ENCODE results near the gene CD226.
"Not testable (repeated sequence)": the region's sequence is repeated elsewhere in the genome, so short reads cannot be mapped to it uniquely, and the experiment has no call there.

The CD226 gene

DNA sequence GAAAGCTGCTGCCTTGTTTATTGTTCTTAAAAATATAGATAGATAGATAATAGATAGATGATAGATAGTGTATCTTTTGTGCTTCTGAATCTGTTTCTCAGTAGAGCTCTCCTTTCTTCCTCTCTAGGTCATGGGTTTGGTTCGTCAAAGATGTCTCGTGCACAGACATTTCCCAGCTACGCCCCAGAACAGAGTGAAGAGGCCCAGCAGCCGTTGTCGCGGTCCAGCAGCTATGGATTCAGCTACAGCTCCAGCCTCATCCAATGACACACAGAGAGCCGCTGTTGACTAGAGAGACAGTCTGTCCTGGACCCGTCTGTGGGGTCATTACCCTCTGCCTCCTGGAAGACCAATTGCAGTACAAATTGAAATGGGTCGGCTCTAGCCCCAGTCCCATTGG lies 106.6 kb downstream of the CD226 start:
- in situ Hi-C loops (cut with HindIII; ENCODE audit: low pct_unique_long_range_greater_than_20kb, low sequenced_read_pairs): no loop called here
- TF ChIP-seq JUND (IDR thresholded peaks at IDR 0.05; ENCODE audit: low read depth): no peak
- no peak for DNase-seq (ENCODE audit: low read depth in 1 of 2, low spot score in 1 of 2)

DNA sequence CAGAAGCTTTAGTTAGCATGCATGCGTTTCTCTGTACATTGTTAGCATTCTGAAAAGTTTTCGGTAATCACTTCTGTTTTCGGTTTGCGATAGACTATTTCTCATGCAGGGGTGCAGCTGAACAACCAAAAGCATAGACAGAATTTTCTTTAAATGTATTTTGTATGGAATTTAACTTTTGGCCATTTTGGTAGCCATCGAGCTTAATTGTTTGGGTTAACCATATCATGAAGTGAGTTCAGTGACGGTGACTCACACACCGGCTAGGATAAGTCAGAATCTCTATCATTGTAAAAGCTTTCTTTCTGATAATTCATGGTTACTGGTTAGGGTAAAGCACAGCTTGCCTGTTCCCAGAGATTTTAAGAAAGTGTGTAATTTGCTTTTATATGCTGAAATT lies 107.2 kb downstream of the CD226 start:
- TF ChIP-seq JUND (IDR thresholded peaks at IDR 0.05; ENCODE audit: low read depth): no peak
- DNase-seq (ENCODE audit: low read depth in 1 of 2, low spot score in 1 of 2): no peak
- in situ Hi-C loops (cut with HindIII; ENCODE audit: low pct_unique_long_range_greater_than_20kb, low sequenced_read_pairs): no loop called here

DNA sequence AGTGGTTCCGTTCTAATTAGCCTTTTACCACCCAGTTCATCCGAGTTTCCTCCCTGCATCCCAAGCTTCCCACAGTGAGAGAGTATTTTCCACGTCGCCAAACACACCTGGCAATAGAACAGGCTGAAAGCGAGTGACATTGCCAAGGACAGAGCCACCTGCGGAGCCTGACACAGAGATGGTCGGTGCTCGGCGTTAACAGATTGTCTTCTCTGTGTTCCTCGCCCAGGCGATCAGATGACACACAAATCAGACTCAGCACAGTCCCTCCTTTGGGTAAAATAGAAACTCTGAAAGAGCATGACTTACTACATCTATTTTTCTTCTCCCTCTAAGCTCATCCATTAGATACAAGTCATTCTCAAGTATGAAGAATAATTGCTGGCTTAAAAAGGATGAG lies 107.7 kb downstream of the CD226 start:
- no peak for TF ChIP-seq JUND (IDR thresholded peaks at IDR 0.05; ENCODE audit: low read depth)
- in situ Hi-C loops (cut with HindIII; ENCODE audit: low pct_unique_long_range_greater_than_20kb, low sequenced_read_pairs): no loop called here
- no peak for DNase-seq (ENCODE audit: low read depth in 1 of 2, low spot score in 1 of 2)

DNA sequence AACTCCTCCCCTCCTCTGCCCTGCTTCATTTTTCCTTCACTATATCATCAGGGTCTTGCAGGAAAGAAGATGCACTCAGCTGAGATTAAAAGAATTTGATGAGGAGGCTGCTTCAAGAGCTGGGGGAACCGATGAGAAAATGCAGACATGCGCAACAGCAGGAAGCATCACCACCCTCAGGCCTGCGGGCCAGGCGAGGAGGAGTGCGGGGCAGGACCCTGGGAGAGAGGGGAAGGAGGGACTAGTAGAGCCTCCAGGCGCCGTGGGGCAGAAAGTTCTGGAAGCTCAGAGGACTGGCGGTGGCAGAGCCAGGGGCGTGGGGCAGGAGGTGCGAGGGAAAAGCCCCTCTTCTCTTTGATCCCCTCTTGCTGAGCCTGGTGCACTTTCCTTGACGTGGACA lies 108.2 kb downstream of the CD226 start:
- no peak for TF ChIP-seq JUND (IDR thresholded peaks at IDR 0.05; ENCODE audit: low read depth)
- in situ Hi-C loops (cut with HindIII; ENCODE audit: low pct_unique_long_range_greater_than_20kb, low sequenced_read_pairs): no loop called here
- DNase-seq (ENCODE audit: low read depth in 1 of 2, low spot score in 1 of 2): no peak

DNA sequence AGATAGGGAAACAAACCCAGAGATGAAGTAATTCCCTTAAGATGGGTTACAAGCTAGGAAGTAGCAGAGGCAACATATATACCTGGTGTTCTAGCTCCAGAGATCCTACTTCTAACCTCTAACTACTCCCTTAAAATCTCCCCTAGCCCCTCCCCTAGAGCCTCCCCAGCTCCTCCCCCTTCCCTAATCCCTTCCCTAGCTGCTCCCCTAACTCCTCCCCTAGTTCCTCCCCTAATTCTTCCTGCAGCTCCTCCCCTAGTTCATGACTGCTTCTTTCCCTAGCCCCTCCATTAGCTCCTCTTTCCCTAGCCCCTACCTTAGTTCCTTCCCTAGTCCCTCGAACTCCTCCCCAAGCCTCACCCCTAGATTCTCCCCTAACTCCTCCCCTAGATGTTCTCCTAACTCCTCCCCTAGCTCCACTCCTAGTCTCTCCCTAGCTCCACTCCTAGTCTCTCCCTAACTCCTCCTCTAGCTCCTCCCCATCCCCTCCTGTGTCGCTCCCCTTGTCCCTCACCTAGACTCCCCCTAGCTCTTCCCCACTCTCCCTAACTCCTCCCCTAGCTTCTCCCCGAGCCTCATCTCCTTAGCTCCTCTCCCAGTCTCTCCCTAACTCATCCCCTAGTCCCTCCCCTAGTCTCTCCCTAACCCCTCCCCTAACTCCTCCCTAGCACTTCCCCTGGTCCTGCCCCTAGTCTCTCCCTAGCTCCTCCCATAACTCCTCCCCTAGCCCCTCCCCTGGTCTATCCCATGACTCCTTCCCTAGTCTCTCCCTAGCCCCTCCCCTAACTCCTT lies 108.9 kb downstream of the CD226 start:
- TF ChIP-seq JUND (IDR thresholded peaks at IDR 0.05; ENCODE audit: low read depth): no peak
- DNase-seq (ENCODE audit: low read depth in 1 of 2, low spot score in 1 of 2): peak in 1 of 2 experiments; percentile 97
- in situ Hi-C loops (cut with HindIII; ENCODE audit: low pct_unique_long_range_greater_than_20kb, low sequenced_read_pairs): no loop called here

DNA sequence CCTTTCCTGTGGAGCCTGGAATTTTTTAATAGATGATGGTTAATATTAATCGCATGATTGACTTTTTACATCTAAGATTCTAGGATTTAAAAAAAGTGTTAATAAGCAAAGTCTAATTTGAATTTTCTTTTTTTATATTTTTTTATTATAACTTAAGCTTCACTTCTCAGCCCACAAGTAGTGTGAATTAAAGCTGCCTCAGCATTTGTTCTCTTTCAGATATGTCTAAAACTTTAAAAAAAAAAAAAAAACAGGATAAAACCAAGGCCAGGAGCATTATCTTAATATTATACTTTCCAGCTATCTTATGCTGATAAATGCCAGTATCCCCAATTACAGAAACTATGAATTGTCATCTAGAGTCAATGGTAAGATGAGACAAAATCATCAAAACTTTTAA lies 109.7 kb downstream of the CD226 start:
- TF ChIP-seq JUND (IDR thresholded peaks at IDR 0.05; ENCODE audit: low read depth): no peak
- in situ Hi-C loops (cut with HindIII; ENCODE audit: low pct_unique_long_range_greater_than_20kb, low sequenced_read_pairs): no loop called here
- DNase-seq (ENCODE audit: low read depth in 1 of 2, low spot score in 1 of 2): no peak

DNA sequence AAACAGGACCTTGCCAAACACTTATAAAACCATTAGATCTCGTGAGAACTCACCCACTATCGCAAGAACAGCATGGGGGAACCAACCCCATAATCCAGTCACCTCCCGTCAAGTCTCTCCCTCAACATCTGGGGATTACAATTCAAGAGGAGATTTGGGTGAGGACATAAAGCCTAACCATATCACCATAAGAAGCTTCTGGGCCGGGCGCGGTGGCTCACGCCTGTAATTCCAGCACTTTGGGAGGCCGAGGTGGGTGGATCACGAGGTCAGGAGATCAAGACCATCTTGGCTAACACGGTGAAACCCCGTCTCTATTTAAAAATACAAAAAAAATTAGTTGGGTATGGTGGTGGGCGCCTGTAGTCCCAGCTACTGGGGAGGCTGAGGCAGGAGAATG lies 112.7 kb downstream of the CD226 start:
- in situ Hi-C loops (cut with HindIII; ENCODE audit: low pct_unique_long_range_greater_than_20kb, low sequenced_read_pairs); DNase-seq (ENCODE audit: low read depth in 1 of 2, low spot score in 1 of 2): not testable (repeated sequence)

DNA sequence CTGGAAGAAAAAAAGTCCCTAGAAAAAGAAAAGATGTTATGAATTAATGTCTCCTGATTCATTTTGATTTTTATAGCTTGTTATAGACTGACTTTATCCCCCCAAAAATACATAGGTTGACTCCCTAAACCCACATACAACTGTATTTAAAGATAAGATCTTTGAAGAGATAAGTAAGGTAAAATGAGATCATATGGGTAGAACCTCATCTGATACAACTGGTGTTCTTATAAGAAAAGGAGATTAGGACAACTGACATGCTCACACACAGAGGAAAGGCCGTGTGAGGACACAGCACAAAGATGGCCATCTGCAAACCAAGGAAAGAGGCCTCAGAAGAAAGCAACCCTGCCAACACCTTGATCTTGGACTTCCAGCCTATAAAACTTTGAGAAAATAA lies 117.5 kb downstream of the CD226 start:
- no peak for TF ChIP-seq JUND (IDR thresholded peaks at IDR 0.05; ENCODE audit: low read depth)
- in situ Hi-C loops (cut with HindIII; ENCODE audit: low pct_unique_long_range_greater_than_20kb, low sequenced_read_pairs): no loop called here
- DNase-seq (ENCODE audit: low read depth in 1 of 2, low spot score in 1 of 2): no peak

DNA sequence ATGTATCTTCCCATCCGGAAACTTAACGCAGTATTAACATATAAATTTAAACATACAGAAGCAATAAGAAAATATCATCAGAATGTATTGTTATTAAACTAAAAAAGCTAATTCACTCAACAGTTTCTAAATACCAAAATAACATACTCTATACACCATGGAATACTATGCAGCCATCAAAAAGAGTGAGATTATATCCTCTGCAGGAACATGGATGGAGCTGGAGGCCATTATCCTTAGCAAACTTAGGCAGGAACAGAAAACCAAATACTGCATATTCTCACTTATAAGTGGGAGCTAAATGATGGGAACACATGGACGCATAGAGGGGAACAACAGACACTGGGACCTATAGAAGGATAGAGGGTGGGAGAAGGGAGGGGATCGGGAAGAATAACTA lies 127.1 kb downstream of the CD226 start:
- DNase-seq (ENCODE audit: low read depth in 1 of 2, low spot score in 1 of 2): no peak
- in situ Hi-C loops (cut with HindIII; ENCODE audit: low pct_unique_long_range_greater_than_20kb, low sequenced_read_pairs): no loop called here
- TF ChIP-seq JUND (IDR thresholded peaks at IDR 0.05; ENCODE audit: low read depth): no peak

DNA sequence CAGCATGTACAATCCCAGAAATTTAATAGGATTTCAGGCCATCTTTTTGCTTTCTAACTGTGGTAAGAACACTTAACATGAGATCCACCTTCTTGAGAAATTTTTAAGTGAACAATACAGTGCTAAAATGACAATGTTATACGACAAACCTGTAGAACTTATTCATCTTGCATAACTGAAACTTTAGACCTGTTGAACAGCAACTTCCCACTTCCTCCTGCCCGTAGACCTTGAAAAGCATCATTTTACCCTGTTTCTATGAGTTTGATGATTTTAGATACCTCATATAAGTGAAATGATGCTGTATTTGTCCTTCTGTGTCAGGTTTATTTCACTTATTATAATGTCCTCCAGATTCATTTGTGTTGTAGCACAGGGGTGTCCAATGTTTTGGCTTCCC lies 128.2 kb downstream of the CD226 start:
- DNase-seq (ENCODE audit: low read depth in 1 of 2, low spot score in 1 of 2): no peak
- in situ Hi-C loops (cut with HindIII; ENCODE audit: low pct_unique_long_range_greater_than_20kb, low sequenced_read_pairs): no loop called here
- TF ChIP-seq JUND (IDR thresholded peaks at IDR 0.05; ENCODE audit: low read depth): no peak

DNA sequence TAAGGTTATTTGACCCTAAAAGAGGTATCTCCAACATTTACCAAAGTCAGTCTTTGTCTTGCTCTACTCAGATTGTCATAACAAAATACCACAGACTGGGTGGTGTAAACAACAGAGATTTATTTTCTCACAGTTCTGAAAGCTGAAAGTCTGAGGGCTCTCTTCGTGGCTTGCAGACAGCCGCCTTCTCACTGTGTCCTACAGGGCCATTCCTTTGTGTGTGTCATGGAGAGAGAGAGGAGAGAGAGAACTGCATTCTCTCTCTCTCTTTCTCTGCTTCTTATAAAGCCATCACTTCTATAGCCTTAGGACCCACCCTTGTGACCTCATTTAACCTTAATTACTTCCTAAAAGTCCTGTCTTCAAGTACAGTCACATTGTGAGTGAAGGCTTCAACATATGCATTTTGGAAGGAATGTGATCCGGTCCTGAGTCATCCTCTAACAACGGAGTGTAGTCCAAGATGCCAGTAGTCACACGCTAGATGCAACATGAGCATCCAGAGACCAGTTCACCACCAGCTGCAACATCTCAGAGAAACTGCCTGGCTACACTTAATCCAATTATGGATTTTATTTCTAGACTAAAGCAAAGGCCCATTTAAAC lies 130.2 kb downstream of the CD226 start:
- no peak for DNase-seq (ENCODE audit: low read depth in 1 of 2, low spot score in 1 of 2)
- TF ChIP-seq JUND (IDR thresholded peaks at IDR 0.05; ENCODE audit: low read depth): no peak
- in situ Hi-C loops (cut with HindIII; ENCODE audit: low pct_unique_long_range_greater_than_20kb, low sequenced_read_pairs): no loop called here

DNA sequence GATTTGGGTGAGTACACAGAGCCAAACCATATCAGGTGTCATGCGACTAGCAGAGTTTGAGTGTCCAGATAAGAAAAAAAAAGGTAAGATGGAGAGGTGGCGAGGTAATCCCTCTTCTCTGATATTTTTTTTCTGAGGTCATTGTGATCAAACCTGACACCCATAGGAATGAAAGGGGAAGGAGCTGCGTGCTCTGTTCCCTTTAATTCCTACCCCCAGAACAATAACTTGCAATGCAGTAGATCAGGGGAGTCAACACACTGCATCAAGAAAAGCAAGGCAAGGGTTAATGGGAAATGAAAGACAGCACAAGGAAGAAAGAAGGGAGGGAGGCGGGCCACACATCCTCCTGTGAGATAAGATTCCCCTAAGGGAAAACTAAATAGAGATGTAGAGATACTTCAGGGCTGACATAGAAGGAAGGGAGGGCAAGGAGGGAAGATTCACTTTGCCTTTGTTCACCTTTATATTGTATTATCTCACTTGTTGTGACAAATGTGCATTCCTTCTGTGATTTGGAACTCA lies 132.8 kb downstream of the CD226 start:
- DNase-seq (ENCODE audit: low read depth in 1 of 2, low spot score in 1 of 2): no peak
- in situ Hi-C loops (cut with HindIII; ENCODE audit: low pct_unique_long_range_greater_than_20kb, low sequenced_read_pairs): no loop called here
- no peak for TF ChIP-seq JUND (IDR thresholded peaks at IDR 0.05; ENCODE audit: low read depth)

DNA sequence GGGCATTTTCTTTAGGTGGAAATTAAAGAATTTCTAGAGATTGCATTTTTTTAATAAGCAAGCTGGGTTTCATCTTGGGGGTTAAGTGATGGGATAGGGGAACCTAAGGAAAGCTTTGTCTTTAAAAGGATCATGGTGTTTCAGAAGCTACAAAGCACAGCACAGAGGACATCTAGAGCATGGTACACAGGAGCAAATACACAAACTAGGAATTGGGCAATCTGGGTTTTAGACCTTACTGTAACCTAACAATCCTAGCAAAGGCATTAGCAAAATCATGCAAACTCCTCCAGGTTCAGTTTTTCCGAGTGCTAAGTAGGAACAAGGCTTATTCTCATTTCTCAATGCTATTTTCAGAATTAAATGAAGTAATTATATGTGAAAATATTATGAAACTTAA lies 134.1 kb downstream of the CD226 start:
- TF ChIP-seq JUND (IDR thresholded peaks at IDR 0.05; ENCODE audit: low read depth): no peak
- in situ Hi-C loops (cut with HindIII; ENCODE audit: low pct_unique_long_range_greater_than_20kb, low sequenced_read_pairs): no loop called here
- DNase-seq (ENCODE audit: low read depth in 1 of 2, low spot score in 1 of 2): no peak

Measured in T47D (cell line).